ENCODE data around the gene C1QA.

Gene C1QA

DNA sequence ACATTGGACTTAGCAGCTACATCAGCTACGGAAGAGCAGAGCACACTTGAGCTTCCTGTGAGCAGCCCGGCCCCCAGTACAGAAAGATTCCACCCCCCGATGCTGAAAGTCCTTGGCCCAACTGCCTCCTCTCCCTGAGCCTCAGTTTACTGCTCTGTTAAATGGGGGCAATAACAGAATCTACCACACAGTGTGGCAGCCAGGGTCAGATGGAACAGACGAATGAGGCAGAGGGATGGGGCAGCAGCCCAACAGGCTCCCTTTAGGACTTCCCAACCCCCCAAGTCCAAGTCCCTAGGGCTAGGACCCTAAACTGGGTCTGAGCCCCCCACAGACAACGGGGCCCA is 22.9 kb upstream of the C1QA start:
- TF ChIP-seq, protein P1, sequence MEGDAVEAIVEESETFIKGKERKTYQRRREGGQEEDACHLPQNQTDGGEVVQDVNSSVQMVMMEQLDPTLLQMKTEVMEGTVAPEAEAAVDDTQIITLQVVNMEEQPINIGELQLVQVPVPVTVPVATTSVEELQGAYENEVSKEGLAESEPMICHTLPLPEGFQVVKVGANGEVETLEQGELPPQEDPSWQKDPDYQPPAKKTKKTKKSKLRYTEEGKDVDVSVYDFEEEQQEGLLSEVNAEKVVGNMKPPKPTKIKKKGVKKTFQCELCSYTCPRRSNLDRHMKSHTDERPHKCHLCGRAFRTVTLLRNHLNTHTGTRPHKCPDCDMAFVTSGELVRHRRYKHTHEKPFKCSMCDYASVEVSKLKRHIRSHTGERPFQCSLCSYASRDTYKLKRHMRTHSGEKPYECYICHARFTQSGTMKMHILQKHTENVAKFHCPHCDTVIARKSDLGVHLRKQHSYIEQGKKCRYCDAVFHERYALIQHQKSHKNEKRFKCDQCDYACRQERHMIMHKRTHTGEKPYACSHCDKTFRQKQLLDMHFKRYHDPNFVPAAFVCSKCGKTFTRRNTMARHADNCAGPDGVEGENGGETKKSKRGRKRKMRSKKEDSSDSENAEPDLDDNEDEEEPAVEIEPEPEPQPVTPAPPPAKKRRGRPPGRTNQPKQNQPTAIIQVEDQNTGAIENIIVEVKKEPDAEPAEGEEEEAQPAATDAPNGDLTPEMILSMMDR (IDR thresholded peaks at IDR 0.05; ENCODE audit: low read length), result no peak
- TF ChIP-seq EZH2 (IDR thresholded peaks at IDR 0.05; ENCODE audit: borderline replicate concordance, low read length), result no peak
- no peak overlapping the region for H3K27ac ChIP-seq (ENCODE audit: low read depth, low read length, poor library complexity, severe bottlenecking)

DNA sequence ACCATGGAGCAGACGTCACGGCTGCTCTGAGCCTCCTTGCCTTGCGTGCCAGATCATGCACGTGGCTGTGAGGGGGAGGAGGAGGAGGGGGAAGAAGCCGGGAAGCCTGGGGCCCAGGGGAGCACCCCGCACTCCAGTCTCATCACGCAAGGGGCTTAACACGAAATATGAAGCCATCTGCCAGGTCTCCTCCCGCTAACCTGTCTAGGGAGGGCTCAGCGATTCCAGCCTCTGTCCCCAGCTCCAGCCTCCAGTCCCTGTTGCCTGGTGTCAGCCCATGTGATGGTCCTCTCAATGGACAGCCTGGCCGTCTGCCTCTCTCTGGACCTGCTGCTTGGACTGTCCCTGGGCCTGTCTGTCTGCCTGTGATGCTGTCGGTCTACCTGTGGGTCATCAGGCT is 22.5 kb upstream of the C1QA start:
- Histone ChIP-seq H3K9ac (ENCODE audit: low read length) (no peak overlapping the region), H4K20me1 (ENCODE audit: insufficient read depth, low read length) (no peaks in the 10 kb centered on the region), H3K79me2 (ENCODE audit: insufficient read depth, low read length) (no peaks in the 10 kb centered on the region), H3K9me3 (ENCODE audit: low read length) (no peaks in the 10 kb centered on the region), H3K27me3 (ENCODE audit: insufficient read depth, low read length) (no peaks in the 10 kb centered on the region), H3F3A (ENCODE audit: insufficient read depth, low read length) (no peaks in the 10 kb centered on the region), H3K4me1 (ENCODE audit: insufficient read depth, low read length, severe bottlenecking) (no peaks in the 10 kb centered on the region), H3K36me3 (ENCODE audit: insufficient read depth, low read length) (no peaks in the 10 kb centered on the region), H2AFZ (ENCODE audit: low read length) (no peak overlapping the region), H3K4me3 (ENCODE audit: low read depth, low read length, poor library complexity, severe bottlenecking) (no peak overlapping the region), H3K4me2 (ENCODE audit: low read length) (no peak overlapping the region), H3K27ac (ENCODE audit: low read depth, low read length, poor library complexity, severe bottlenecking) (no peak overlapping the region), H3K9me2 (ENCODE audit: low read depth, low read length) (no peaks in the 10 kb centered on the region)
- TF ChIP-seq EZH2 (IDR thresholded peaks at IDR 0.05; ENCODE audit: borderline replicate concordance, low read length), result no peak
- TF ChIP-seq, protein P1 (IDR thresholded peaks at IDR 0.05; ENCODE audit: low read length), result no peak

More for the DNA sequence above, 22.9 kb upstream of the C1QA start:
- H4K20me1 ChIP-seq (ENCODE audit: insufficient read depth, low read length), result no peaks in the 10 kb centered on the region
- no peaks in the 10 kb centered on the region for H3K27me3 ChIP-seq (ENCODE audit: insufficient read depth, low read length)
- no peak overlapping the region for H3K9ac ChIP-seq (ENCODE audit: low read length)
- H3K9me2 ChIP-seq (ENCODE audit: low read depth, low read length), result no peaks in the 10 kb centered on the region
- no peaks in the 10 kb centered on the region for H3K4me1 ChIP-seq (ENCODE audit: insufficient read depth, low read length, severe bottlenecking)
- H3K36me3 ChIP-seq (ENCODE audit: insufficient read depth, low read length), result no peaks in the 10 kb centered on the region
- no peak overlapping the region for H2AFZ ChIP-seq (ENCODE audit: low read length)
- no peaks in the 10 kb centered on the region for H3K9me3 ChIP-seq (ENCODE audit: low read length)
- H3K79me2 ChIP-seq (ENCODE audit: insufficient read depth, low read length), result no peaks in the 10 kb centered on the region
- no peaks in the 10 kb centered on the region for H3F3A ChIP-seq (ENCODE audit: insufficient read depth, low read length)
- no peak overlapping the region for H3K4me3 ChIP-seq (ENCODE audit: low read depth, low read length, poor library complexity, severe bottlenecking)
- no peak overlapping the region for H3K4me2 ChIP-seq (ENCODE audit: low read length)

DNA sequence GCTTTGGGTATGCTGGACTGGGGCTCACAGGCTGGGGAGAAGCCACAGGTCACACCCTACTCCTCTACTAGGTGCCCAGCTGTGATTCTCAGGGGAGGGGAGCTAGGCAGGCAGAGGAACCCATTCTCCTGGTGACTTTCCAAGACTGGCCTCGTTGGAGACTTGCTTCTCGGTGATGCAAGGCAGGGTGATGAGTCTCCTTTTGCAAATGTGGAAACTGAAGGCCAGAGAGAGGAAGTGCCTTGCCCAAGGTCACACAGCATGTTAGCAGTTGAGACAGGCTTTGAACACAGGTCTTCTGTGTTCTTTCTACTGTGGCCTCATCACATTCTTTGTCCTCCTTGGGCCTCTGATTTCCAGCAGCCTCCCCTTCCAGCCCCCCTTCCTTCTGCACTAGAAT is 20.5 kb upstream of the C1QA start:
- no peaks in the 10 kb centered on the region for H3K27me3 ChIP-seq (ENCODE audit: insufficient read depth, low read length)

More for the DNA sequence above, 20.5 kb upstream of the C1QA start:
- no peaks in the 10 kb centered on the region for H3K79me2 ChIP-seq (ENCODE audit: insufficient read depth, low read length)
- no peaks in the 10 kb centered on the region for H4K20me1 ChIP-seq (ENCODE audit: insufficient read depth, low read length)
- H3K9me2 ChIP-seq (ENCODE audit: low read depth, low read length), result no peaks in the 10 kb centered on the region
- H3K4me3 ChIP-seq (ENCODE audit: low read depth, low read length, poor library complexity, severe bottlenecking), result no peak overlapping the region
- no peak overlapping the region for H2AFZ ChIP-seq (ENCODE audit: low read length)
- TF ChIP-seq EZH2 (IDR thresholded peaks at IDR 0.05; ENCODE audit: borderline replicate concordance, low read length), result no peak
- TF ChIP-seq, protein P1 (IDR thresholded peaks at IDR 0.05; ENCODE audit: low read length), result no peak
- no peak overlapping the region for H3K27ac ChIP-seq (ENCODE audit: low read depth, low read length, poor library complexity, severe bottlenecking)
- H3K36me3 ChIP-seq (ENCODE audit: insufficient read depth, low read length), result no peaks in the 10 kb centered on the region
- no peak overlapping the region for H3K9ac ChIP-seq (ENCODE audit: low read length)
- no peak overlapping the region for H3K4me2 ChIP-seq (ENCODE audit: low read length)
- H3K4me1 ChIP-seq (ENCODE audit: insufficient read depth, low read length, severe bottlenecking), result no peaks in the 10 kb centered on the region
- H3K9me3 ChIP-seq (ENCODE audit: low read length), result no peaks in the 10 kb centered on the region
- H3F3A ChIP-seq (ENCODE audit: insufficient read depth, low read length), result no peaks in the 10 kb centered on the region
